SK-N-MC (cell line): ENCODE results near the gene SNX9.

Experiments used
- EZH2 ChIP-seq: fragments of 200-600 bp; sonication (generic); IDR thresholded peaks from one replicate; pipeline ENCODE4 v1.6.1; 2017; ENCODE audit warnings: antibody characterized with exemption
- FOXP2 ChIP-seq: optimal IDR thresholded peaks from 2 replicates; pipeline ENCODE3; 2011; ENCODE audit warnings: mild to moderate bottlenecking, moderate library complexity; ENCODE audit not compliant: insufficient read depth; ENCODE audit errors: extremely low read length, control extremely low read depth
- POLR2AphosphoS5 ChIP-seq: IDR thresholded peaks from 2 replicates; pipeline ENCODE4 v1.6.1; 2012; ENCODE audit warnings: mild to moderate bottlenecking, low read depth, low read length, borderline replicate concordance

- TF ChIP-seq EZH2 (no peak), POLR2AphosphoS5 (no peak), FOXP2 (no peak)
Measured at GRCh38 chr6:157953580-157954091, 130.6 kb downstream of the SNX9 start.
